Measurements from ENCODE around the gene CNGB1. TPM values are rescaled to one million over a fixed set of nuclear protein-coding genes. Genes with fewer than 3 reads are reported as not detected.
"Not testable (repeated sequence)": the region's sequence is repeated elsewhere in the genome, so short reads cannot be mapped to it uniquely, and the experiment has no call there.

CNGB1 gene
- total and polyA plus RNA-seq, 8 donors: 0.03 to 0.43 (median 0.05) TPM; not detected in 3

DNA sequence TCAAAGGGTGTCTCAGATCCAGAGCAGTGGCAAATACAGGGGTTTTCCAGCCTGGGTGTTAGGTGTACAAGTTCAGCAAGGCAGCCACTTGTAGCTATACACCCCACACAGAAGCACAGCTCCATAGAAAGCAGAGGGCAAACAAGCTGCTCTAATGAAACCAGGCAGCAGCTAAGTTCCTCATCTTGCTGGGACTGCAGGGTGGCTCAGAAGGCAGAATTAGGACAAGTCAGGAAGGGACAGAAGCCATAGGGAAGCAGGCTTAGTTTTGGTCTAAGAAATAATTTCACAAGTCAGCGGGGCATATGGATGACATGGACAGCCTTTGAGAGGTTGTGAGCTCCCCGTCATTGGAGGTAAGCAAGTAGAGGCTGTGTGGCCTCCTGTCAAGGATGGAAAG lies 23.7 kb downstream of the CNGB1 start:
- Histone ChIP-seq H3K27ac (no peak overlapping the region), H3K27me3 (no peaks in the 10 kb centered on the region), H3K4me1 (no peaks in the 10 kb centered on the region), H3K4me3 (no peak overlapping the region), H3K9me3 (no peaks in the 10 kb centered on the region), H3K36me3 (no peaks in the 10 kb centered on the region)
- TF ChIP-seq, protein P1, sequence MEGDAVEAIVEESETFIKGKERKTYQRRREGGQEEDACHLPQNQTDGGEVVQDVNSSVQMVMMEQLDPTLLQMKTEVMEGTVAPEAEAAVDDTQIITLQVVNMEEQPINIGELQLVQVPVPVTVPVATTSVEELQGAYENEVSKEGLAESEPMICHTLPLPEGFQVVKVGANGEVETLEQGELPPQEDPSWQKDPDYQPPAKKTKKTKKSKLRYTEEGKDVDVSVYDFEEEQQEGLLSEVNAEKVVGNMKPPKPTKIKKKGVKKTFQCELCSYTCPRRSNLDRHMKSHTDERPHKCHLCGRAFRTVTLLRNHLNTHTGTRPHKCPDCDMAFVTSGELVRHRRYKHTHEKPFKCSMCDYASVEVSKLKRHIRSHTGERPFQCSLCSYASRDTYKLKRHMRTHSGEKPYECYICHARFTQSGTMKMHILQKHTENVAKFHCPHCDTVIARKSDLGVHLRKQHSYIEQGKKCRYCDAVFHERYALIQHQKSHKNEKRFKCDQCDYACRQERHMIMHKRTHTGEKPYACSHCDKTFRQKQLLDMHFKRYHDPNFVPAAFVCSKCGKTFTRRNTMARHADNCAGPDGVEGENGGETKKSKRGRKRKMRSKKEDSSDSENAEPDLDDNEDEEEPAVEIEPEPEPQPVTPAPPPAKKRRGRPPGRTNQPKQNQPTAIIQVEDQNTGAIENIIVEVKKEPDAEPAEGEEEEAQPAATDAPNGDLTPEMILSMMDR (IDR thresholded peaks at IDR 0.05): no peak
- DNase-seq: no peak
- no peak for ATAC-seq
- intact Hi-C loops (cut with DNase I): no loop called here
- no peak for FAIRE-seq
- WGBS, 2 donors: 91% methylated on average over 2 of the region's 2 CpGs

DNA sequence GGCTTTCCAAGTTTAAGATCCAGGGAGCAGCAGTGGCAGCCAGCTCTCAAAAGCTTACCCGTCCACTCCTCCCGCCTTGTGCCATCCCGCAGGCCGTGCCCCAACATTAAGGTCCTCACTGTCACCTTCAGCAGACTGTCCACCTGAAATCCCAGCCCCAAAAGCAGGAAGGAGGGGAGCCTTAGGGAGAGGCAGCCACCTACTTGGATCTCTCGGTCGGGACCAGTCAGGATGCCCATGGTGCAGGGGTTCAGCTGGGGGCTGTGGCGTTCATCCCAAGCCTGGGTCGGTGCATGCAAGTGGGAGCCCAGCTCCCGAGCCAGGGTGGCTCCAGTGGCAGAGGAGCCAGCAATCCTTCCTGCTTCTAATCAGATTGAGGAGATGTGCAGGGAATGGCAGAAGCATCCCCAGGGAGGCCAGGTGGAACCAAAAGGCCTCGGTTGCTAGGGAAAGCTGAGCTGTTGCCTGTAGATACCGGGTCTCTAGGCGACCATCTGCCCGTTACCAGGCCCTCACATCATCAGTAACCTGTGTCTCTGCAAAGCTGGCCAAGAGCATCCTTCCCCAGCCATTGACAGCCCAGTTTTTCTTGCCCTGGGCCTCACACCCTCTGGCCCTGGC lies 24.6 kb downstream of the CNGB1 start:
- no peak for DNase-seq
- TF ChIP-seq, protein P1 (IDR thresholded peaks at IDR 0.05): no peak
- H3K27ac ChIP-seq: no peak overlapping the region
- H3K27me3 ChIP-seq: no peaks in the 10 kb centered on the region
- no peak for ATAC-seq
- intact Hi-C loops (cut with DNase I): no loop called here
- no peaks in the 10 kb centered on the region for H3K36me3 ChIP-seq
- WGBS, 2 donors: 79 to 83% methylated on average over 13 of the region's 13 CpGs
- no peaks in the 10 kb centered on the region for H3K4me1 ChIP-seq
- no peaks in the 10 kb centered on the region for H3K9me3 ChIP-seq
- no peak for FAIRE-seq
- H3K4me3 ChIP-seq: no peak overlapping the region

DNA sequence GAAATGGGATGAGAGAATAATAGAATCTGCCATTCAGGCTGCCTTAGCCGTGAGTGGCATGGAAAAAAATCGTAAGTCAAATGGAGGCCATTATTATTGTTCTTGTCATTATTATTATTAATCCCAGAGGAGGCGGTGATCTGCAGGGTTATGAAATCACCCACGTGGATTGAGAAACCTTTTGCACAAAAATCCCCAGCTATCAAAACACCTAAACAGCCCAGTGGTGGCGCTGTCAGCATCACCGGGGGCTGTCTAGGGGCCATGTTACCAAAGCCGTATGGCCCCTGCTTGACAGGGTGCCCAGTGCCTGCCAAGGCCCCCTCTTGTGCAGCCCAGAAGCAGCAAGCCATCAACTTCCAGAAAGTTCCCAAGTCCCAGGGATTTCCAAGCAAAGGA lies 25.2 kb downstream of the CNGB1 start:
- Histone ChIP-seq H3K4me1 (no peaks in the 10 kb centered on the region), H3K27me3 (no peaks in the 10 kb centered on the region), H3K4me3 (no peak overlapping the region), H3K27ac (no peak overlapping the region), H3K9me3 (no peaks in the 10 kb centered on the region), H3K36me3 (no peaks in the 10 kb centered on the region)
- FAIRE-seq: no peak
- intact Hi-C loops (cut with DNase I): no loop called here
- ATAC-seq: no peak
- TF ChIP-seq, protein P1 (IDR thresholded peaks at IDR 0.05): no peak
- DNase-seq: no peak
- WGBS, 2 donors: 41 to 47% methylated on average over 7 of the region's 7 CpGs

DNA sequence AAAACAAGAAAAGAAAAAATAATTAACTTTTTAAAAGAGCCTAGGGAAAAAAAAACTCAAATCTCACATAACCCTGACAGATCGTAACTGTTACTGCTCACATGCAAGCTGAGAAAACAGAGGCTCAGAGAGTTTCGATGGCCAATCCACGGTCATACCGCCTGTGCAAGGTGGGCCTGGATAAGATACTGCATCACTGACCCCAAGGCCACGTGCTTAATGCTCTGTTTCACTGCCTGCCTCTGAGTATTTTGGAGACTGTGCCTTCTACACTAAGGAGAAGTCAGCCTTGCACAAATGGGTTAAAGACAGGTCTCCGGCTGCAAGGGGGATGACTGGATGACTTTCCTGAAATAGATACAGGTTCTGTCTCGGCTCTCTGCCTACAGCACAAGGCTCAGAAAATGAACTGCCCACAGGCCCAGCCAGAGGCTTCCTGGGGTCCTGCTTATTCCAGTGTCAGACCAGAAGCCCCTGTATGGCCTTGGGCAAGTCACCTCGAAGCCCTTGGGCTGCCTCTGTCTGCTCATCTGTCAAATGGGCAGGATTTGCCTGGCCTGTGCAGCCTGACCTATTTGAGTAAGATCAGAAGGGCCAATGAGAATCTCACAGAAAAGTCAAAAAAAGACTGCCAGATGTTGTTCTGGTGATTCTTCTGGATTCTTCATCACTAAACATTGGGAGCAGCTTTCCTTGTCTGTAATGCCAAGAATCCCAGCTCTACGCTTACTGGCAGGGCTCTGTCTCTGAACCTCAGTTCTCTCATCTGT lies 25.8 kb downstream of the CNGB1 start:
- no peak overlapping the region for H3K4me3 ChIP-seq
- H3K27ac ChIP-seq: no peak overlapping the region
- TF ChIP-seq, protein P1 (IDR thresholded peaks at IDR 0.05): no peak
- no peak for DNase-seq
- ATAC-seq: no peak
- no peaks in the 10 kb centered on the region for H3K36me3 ChIP-seq
- FAIRE-seq: no peak
- H3K9me3 ChIP-seq: no peaks in the 10 kb centered on the region
- intact Hi-C loops (cut with DNase I): no loop called here
- 85 to 86% methylated on average over 9 of the region's 9 CpGs for WGBS, 2 donors
- H3K27me3 ChIP-seq: no peaks in the 10 kb centered on the region
- H3K4me1 ChIP-seq: no peaks in the 10 kb centered on the region

DNA sequence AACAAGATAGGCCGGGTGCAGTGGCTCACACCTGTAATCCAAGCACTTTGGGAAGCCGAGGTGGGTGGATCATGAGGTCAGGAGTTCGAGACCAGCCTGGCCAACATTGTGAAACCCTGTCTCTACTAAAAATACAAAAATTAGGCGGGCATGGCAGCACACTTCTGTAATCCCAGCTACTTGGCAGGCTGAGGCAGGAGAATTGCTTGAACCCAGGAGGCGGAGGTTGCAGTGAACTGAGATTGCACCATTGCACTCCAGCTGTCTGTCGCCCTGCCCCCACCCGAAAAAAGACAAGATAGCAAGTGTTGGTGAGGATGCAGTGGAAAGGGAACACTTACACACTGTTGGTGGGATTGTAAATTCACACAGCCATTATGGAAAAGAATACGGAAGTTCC lies 27.5 kb downstream of the CNGB1 start:
- H3K4me1 ChIP-seq; DNase-seq; H3K27ac ChIP-seq; intact Hi-C loops (cut with DNase I); FAIRE-seq; H3K9me3 ChIP-seq; H3K27me3 ChIP-seq; H3K36me3 ChIP-seq; ATAC-seq; H3K4me3 ChIP-seq: not testable (repeated sequence)
- WGBS, 2 donors: 71 to 79% methylated on average over 8 of the region's 8 CpGs

DNA sequence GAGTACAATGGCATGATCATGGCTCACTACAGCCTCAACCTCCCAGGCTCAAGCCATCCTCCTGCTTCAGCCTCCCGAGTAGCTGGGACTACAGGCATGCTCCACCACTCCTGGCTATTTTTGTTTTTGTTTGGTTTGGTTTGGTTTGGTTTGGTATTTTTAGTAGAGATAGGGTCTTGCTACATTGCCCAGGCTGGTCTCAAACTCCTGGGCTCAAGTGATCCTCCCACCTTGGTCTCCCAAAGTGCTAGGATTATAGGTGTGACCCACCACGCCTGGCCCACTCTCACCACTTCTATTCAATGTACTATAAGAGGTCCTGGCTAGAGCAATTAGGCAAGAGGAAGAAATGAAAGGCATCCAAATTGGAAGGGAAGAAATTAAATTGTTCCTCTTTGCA lies 29.0 kb downstream of the CNGB1 start:
- WGBS, 2 donors: 75 to 79% methylated on average over 2 of the region's 2 CpGs
- H3K9me3 ChIP-seq; ATAC-seq; H3K27ac ChIP-seq; DNase-seq; H3K4me3 ChIP-seq; FAIRE-seq; intact Hi-C loops (cut with DNase I); H3K27me3 ChIP-seq; H3K36me3 ChIP-seq; H3K4me1 ChIP-seq: not testable (repeated sequence)
